Caki2 (cell line): ENCODE results near the gene PDE4B. TPM values are rescaled to one million over a fixed set of nuclear protein-coding genes. Genes with fewer than 3 reads are reported as not detected.
A peak's percentile ranks its signal among the peaks of the same experiment; 100 is the strongest.
"Not testable (repeated sequence)": the region's sequence is repeated elsewhere in the genome, so short reads cannot be mapped to it uniquely, and the experiment has no call there.

ENCODE experiments used
- DNase-seq: peaks from one replicate; pipeline ENCODE4 v3.0.0-alpha.2; 2015; ENCODE audit warnings: low read depth
- in situ Hi-C: cut with HindIII; loops from 2 replicates; pipeline ENCODE4 v1.10.0; 2016; ENCODE audit warnings: low sequenced_read_pairs, low pct_unique_long_range_greater_than_20kb, mixed read lengths
- total RNA-seq: library from RNA; depleted of rRNA; stranded (reverse); fragments of >200 nt; shearing (Covaris generic); gene quantifications from 2 replicates; pipeline ENCODE4 v1.2.3, GENCODE V29; 2014; ENCODE audit warnings: low replicate concordance

Gene PDE4B
- total RNA-seq, 1 experiment from 2014 or later: not detected

DNA sequence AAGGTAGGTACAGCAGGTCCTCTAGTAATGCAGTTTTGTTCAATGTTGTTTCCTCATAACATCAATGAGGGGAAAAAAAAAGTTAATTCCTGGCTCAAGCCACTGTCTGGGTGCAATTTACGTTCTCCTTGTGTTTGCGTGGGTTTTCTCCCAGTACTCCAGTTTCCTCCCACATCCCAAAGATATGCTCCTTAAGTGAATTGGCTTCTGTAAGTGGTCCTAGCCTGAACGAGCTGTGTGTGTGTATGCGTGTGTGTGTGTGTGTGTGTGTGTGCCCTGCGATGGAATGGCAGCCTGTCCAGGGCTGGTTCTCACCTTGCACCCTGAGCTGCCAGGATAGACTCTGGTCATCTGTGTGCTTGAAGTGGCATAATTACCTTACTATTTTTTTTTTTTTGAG lies 332.0 kb downstream of the PDE4B start:
- in situ Hi-C loops: no loop called here
- no peak for DNase-seq

DNA sequence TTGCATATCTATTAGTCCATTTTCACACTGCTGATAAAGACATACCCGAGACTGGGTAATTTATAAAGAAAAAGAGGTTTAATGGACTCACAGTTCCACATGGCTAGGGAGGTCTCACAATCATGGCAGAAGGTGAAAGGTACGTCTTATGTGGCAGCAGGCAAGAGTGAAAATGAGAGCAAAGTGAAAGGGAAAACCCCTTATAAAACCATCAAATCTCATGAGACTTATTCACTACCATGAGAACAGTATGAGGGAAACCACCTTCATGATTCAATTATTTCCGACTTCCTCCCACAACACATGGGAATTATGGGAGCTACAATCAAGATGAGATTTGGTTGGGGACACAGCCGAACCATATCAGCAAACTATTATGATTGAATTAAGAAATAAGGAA lies 335.9 kb downstream of the PDE4B start:
- in situ Hi-C loops, DNase-seq: not testable (repeated sequence)

DNA sequence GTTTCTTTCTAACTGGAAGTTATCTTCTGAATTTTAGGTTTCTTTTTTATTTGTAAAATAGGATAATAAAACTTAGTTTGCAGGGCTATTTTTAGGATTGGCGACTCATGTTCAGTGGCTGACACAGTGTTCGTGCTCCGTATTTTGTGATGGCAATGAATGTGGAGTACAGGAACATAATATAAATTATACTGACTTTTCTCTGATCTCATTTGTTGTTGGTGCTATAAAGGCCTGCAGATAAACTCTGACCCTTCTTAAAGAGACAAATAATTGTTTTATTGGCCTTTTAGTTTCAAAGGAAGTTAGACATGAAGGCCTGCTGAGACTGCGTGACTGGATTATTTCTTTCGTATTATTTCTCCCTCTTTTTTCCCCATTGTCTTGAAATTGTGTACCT lies 339.6 kb downstream of the PDE4B start:
- DNase-seq: no peak
- in situ Hi-C loops: no loop called here

DNA sequence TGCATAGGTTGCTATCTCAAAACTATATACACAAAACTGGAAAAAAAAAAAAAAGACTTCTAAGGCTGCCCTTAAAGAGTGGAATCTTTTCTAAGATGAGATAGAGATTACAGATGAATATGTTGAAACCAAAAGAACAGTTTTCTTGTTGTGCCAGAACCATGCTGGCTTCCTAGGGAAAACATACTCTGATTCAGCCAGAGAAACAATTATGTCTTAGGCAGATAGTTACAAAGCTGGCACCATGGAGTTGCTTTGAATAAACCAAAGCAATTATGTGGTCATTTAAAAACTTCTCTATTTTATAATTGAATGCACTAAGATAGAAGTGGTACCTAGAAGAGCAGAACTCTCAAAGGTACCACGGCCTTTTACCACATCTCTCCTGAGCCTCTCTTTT lies 341.3 kb downstream of the PDE4B start:
- no peak for DNase-seq
- in situ Hi-C loops: no loop called here

DNA sequence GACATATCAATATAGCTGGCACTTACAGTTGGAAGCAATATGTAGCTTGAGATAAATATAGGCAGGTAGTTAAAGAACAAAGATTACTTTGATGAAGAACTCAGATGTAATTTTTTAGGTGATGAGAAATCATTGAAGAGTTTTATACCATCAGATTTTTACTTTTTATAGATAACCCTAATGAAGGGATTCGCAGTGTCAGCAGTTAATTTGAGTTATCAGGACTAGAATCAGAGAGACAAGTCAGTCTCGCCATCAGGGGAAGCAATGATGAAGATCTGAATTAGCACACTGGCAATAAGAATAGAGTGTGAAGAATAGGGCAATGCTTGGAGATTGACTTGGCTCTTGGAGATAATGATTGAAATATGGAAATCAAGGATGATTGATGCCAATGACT lies 342.5 kb downstream of the PDE4B start:
- DNase-seq: no peak
- in situ Hi-C loops: no loop called here

DNA sequence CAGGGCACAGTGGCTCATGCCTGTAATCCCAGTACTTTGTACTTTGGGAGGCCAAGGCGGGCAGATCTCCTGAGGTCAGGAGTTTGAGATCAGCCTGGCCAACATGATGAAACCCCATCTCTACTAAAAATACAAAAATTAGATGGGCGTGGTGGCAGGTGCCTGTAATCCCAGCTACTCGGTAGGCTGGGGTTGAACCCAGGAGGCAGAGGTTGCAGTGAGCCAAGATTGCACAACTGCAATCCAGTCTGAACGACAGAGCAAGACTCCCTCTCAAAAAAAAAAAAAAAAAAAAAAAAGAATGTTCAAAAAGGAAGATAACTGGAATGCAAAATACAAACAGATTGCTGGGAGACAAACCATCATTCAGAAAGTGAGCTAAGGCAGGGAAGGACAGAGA lies 343.7 kb downstream of the PDE4B start:
- DNase-seq, in situ Hi-C loops: not testable (repeated sequence)

DNA sequence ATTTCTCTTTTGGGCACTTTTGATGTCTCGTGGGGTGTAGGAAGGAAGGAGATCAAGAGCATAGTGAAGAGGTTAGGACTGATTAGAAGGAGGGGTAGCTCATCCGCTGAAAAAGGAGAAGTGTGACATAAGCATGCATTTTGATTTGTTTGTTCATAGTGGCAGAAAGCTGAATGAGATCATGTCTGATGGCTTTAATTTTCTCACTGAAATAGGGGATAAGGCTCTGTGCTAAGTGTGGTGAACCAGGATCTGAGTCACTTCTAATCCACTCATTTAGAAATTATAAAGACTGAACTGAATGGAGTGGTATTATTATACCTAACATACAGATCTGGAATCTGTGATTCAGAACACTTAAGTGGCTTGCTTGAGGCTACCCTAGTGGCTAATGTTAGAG lies 344.5 kb downstream of the PDE4B start:
- in situ Hi-C loops: no loop called here
- DNase-seq: no peak

DNA sequence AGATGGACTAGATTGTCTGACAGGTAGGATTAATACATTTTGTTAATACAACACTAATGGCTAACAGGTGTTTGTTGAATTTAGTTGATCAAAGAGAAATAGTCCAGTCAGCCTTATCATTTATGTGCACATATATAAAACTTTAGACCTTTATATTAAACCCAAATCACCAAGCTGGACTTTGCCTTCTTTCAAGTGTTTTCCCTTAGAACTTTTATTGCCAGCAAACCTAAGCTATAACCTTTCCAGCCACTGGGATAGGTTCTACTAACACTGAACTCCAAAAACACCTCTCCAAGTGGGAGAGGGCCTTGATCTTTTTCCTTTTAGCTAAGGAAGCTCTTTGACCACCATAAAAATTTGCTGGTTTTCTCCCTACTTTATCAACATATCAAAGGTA lies 345.9 kb downstream of the PDE4B start:
- DNase-seq: no peak
- in situ Hi-C loops: no loop called here

DNA sequence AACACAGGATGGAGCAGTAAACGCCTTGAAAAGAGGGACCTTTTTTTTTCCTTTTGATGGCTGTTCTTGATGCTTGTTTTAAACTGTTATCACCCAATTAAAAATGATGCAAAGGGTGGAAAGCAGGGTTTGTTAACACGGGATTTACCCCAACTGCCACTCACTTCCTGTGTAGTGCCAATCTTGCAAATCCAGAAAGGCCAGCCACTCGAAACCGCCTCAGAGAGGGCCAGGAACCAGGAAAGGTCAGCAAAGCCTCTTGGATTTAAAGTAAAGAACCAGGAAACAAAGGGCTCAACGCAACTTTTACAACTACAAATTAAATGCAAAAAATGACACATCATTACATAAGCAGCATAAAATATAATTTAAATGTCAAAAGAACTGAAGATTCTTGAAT lies 347.4 kb downstream of the PDE4B start:
- in situ Hi-C loops: no loop called here

DNA sequence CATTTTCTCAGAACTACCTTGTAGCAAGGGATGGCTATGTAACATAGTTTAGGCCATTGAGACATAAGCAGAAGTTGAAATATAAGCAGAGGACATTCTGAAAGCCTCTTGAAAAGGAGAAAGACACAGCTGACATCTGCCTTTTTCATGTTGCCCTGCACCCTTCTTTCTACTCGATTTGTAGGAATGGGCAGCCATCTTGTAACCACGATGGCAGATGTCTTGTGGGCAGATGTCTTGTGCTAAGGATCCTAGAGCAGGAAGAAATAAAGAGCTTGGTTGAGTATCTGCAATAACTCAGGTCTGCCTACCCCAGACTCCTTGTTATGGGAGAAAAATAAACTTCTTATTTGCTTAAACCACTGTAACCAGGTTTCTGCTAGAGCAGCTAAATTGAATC lies 351.0 kb downstream of the PDE4B start:
- no peak for DNase-seq
- in situ Hi-C loops: no loop called here

More for the DNA sequence above, 347.4 kb downstream of the PDE4B start:
- no peak for DNase-seq

DNA sequence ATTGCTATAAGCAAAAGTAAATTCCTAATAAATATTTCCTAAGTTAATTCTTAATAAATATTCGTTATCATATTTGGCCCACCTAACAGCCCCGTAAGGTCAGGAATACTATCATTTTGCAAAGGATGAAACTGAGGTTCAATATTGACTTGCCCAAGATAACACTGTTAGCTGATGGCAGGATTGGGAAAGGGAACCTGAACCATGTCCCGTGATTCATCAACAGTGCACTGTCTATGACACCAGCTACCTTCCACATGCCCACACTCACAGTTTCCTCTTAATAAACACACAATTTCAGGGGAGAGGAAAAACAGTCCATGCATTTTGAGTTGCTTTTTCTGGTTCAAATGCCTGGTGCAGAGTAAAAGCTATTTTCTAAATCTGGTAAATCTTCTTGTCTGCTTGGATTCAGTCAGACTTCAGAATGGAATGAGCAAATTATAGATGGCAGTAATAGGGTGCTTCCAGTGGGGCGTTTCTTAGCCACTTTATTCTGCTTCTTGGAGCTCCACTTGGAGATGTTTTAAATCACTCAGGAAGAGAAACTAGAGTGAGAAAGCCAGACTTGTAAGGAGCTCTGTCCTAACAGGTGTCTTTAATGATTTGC lies 354.6 kb downstream of the PDE4B start:
- in situ Hi-C loops: no loop called here
- no peak for DNase-seq

DNA sequence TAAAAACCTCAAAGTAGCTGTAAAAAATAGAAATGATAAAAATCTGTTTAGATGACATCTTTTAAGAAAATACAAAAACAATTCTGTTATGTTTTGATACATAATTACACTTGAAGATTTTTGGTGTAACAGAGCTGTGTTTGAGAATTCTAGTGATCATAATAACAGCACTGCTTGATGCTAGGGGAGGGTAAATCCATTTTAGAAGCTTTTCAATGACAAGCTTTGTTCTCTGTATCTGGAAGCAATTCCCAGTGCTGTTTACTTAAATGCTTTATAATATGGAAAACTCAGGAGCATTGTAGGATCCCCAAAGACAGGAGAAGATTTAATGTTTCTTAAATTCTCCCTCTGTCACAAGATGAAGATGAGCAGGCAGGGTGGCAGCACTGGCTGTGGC lies 359.3 kb downstream of the PDE4B start:
- no peak for DNase-seq
- in situ Hi-C loops: no loop called here

DNA sequence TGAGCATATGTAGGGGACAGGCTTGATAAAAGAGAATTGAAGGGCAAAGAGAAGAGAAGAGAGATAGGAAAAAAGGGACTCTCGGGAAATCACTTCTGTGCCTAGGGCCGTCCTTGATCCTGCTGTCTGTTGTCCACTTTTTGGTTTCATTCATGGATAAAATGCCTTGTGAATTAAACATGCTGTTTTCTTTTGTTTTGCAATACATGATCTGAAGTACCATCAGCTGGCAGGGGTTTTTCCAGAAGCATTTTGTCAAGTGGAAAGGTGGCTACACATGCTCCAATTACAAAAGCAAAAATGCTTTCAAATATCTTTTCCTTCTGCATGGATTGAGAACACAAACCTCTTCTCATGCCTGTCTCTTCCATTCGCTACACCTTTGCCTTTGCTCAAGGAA lies 361.7 kb downstream of the PDE4B start:
- in situ Hi-C loops: no loop called here

DNA sequence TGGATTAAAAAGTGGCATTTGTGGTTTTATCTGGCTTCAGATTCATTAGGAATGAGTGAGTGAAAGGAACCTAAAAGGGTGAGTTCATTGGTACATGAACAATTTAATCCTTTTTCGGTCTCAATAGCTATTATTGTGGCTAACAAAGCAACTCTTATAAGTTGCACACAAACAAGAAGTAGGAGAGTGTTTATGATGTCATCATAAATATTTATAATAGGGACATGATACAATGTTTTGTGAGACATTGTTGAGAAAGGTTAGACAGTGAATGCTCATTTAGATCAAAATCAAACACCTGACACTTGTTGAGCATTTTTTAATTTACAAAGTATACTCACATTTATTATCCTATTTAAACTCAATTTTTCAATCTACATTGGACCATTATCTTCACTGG lies 363.4 kb downstream of the PDE4B start:
- DNase-seq: no peak
- in situ Hi-C loops: no loop called here

More for the DNA sequence above, 361.7 kb downstream of the PDE4B start:
- DNase-seq: no peak

DNA sequence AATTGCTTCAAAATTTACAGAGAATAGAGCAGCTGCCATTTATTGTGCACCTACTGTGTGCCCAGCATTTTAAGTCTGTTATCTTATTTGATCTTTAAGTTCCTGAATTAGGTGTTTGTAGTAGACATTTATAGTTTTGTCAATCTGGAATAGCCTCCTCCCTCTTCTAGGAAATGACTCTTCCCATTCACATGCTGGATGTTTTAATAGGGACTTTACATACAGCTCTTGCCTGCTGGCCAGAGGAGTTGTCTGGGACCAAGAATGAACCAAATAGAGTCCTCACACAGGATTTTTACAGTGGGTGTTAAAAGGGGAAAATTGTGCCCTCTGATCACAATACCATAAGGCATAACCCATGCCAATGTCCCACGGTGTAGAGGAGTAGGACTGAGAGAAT lies 367.1 kb downstream of the PDE4B start:
- DNase-seq: no peak
- in situ Hi-C loops: no loop called here

DNA sequence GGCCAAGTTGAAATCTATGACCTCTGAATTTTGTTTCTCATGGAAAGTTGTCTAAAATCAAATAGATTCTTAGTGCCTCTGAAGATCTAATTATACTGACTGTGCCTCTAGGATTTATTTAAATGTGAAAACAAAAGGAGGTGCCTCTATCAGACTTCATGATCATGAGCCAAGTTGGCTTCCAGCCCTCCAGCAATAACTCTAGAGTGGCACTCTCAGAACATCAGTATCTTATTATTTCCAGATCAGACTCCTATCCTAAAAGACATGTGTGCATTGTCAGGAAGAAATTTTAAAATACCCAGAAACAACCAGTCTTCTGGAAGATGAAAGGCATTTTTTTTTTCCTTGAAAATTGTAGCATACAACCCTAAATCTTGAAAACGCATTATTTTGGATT lies 368.0 kb downstream of the PDE4B start:
- DNase-seq: no peak
- in situ Hi-C loops: no loop called here

DNA sequence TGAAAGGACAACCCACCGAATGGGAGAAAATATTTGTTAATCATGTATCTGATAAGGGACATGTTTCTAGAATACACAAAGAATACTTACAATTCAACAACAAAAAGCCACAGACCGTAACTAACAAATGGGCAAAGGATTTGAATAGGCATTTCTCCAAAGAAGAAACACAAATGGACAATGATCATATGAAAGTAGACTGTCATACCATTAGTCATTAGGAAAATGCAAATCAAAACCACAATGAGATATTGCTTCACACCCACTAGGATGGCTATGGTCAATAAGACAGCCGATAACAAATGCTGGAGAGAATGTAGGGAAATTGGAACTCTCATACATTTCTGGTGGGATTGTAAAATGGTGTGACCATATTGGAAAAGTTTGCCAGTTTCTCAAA lies 374.1 kb downstream of the PDE4B start:
- DNase-seq: no peak
- in situ Hi-C loops: no loop called here

DNA sequence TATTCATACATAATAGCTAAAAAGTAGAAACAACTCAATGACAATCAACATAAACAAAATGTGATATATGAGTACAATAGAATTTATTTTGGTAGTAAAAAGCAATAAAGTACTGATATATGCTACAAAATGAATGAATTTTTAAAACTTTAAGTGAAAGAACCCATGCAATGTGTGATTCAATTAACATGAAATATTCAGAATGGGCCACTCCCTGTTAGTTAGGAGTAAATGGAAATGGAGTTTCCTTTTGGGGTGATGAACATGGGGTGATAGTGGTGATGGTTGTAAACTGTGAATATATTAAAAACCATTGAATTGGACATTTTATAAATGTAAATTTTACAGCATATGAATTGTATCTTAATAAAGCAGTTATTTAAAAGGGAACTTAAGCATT lies 374.6 kb downstream of the PDE4B start:
- no peak for DNase-seq
- in situ Hi-C loops: no loop called here

DNA sequence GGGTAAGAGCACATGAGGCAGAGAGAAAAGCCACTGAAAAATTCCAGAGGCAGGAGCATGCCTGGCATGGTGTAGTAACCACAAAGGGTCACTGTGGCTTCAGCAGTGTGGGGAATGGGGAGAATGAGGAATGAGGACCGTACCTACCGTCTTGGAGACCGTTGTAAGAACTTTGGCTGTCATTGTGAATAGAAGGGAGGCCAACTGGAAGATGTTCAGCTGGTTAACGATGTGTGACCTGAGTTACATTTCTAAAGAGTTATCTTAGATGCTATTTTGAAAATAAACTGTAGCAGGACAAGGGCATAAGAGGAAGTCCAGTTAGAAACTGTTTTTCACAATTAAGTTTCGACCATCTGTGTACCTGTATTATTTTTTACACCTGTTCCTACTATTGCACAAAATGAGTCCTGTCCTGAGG lies 375.8 kb downstream of the PDE4B start:
- DNase-seq: peak; percentile 50

DNA sequence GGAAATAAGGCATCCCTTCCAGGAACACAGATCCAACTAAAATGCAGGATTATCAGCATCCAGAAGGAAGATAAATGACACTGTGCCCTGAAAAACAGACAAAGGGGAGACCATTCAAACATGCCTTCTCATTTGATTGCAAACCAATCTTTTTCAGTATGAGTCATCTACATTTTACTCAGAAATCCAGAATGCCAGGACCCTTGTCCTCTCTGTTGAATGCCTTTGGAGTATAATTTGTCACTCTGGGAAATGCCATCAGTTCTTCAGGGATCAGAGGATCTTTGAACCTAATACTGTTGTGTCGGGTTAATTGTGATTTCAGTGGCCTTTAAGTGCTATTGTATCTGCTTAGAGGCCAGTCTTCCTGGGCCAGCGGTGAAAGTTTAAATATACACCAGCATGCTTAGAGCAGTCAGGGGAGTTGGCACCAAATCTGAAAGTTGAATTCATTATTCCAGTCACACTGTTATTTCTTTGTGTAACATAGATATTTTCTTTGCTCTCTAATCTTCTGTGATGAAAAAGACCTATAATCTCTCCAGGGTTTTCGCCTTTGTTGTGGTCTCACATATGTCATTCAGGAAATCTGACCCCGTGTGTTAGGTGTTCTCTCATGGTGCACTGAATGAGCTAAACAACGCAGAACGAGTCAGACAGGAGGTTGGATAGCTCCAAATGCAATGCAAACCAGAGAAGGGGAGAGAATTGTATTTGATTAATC lies 376.4 kb downstream of the PDE4B start:
- peak; percentile 32 for DNase-seq

More for the DNA sequence above, 375.8 kb downstream of the PDE4B start:
- in situ Hi-C loops: no loop called here

More for the DNA sequence above, 376.4 kb downstream of the PDE4B start:
- in situ Hi-C loops: no loop called here
